ENCODE measurements around the gene POU2F1.

Gene POU2F1

GRCh38 chr1:167471568-167471967 is 250.9 kb downstream of the POU2F1 start:
- Histone ChIP-seq H3K23ac (ENCODE audit: low read length in 2 of 2) (no peak overlapping the region), H3K18ac (ENCODE audit: low read depth in 1 of 2, low read length in 2 of 2) (no peak overlapping the region), H2BK120ac (ENCODE audit: low read depth, low read length) (no peak overlapping the region), H3K4me1 (ENCODE audit: control insufficient read depth, insufficient read depth, low read depth, low read length) (peaks cover 3% of the 10 kb centered on the region), H3K4ac (ENCODE audit: low read depth in 1 of 2, low read length in 2 of 2) (no peak overlapping the region), H2BK15ac (ENCODE audit: low read depth, poor library complexity, severe bottlenecking) (no peak overlapping the region), H3K9ac (ENCODE audit: low read length) (no peak overlapping the region), H4K8ac (ENCODE audit: low read length) (no peak overlapping the region), H3K27ac (ENCODE audit: low read length, poor library complexity, severe bottlenecking) (no peak overlapping the region), H2BK5ac (ENCODE audit: low read depth, low read length, poor library complexity, severe bottlenecking) (no peak overlapping the region), H2BK12ac (ENCODE audit: low read length in 2 of 2) (no peak overlapping the region), H3K14ac (ENCODE audit: low read length in 2 of 2) (no peak overlapping the region), H3K79me1 (replicated peaks; ENCODE audit: low read length, poor library complexity, severe bottlenecking) (no peaks in the 10 kb centered on the region), H3K36me3 (ENCODE audit: control insufficient read depth in 1 of 2, insufficient read depth in 2 of 2, low read depth in 1 of 2, low read length in 2 of 2) (no peaks in the 10 kb centered on the region), H3K4me3 (ENCODE audit: insufficient read depth in 1 of 2, low read depth in 1 of 2, low read length in 2 of 2) (no peak overlapping the region), H2AFZ (ENCODE audit: low read depth, low read length) (no peak overlapping the region), H4K91ac (ENCODE audit: low read length) (no peak overlapping the region), H3K27me3 (ENCODE audit: control insufficient read depth in 1 of 2, insufficient read depth in 1 of 2, low read length in 2 of 2) (peaks cover 5 to 7% of the 10 kb centered on the region in 2 experiments), H2AK5ac (ENCODE audit: low read length, severe bottlenecking) (no peak overlapping the region), H3K4me2 (ENCODE audit: low read length, poor library complexity, severe bottlenecking) (no peak overlapping the region), H3K9me3 (ENCODE audit: control insufficient read depth, low read length) (peaks cover 3% of the 10 kb centered on the region)
- DNase-seq = no peak
- WGBS = 92% methylated on average over 2 of the region's 5 CpGs

GRCh38 chr1:167472752-167473521 is 252.3 kb downstream of the POU2F1 start:
- Histone ChIP-seq H3K4me2 (ENCODE audit: low read length, poor library complexity, severe bottlenecking) (no peak overlapping the region), H3K4me1 (ENCODE audit: control insufficient read depth, insufficient read depth, low read depth, low read length) (no peaks in the 10 kb centered on the region), H3K23ac (ENCODE audit: low read length in 2 of 2) (no peak overlapping the region), H2AFZ (ENCODE audit: low read depth, low read length) (no peak overlapping the region), H2BK12ac (ENCODE audit: low read length in 2 of 2) (no peak overlapping the region), H3K4me3 (ENCODE audit: insufficient read depth in 1 of 2, low read depth in 1 of 2, low read length in 2 of 2) (no peak overlapping the region), H3K36me3 (ENCODE audit: control insufficient read depth in 1 of 2, insufficient read depth in 2 of 2, low read depth in 1 of 2, low read length in 2 of 2) (no peaks in the 10 kb centered on the region), H3K9me3 (ENCODE audit: control insufficient read depth, low read length) (peaks cover 3% of the 10 kb centered on the region), H4K8ac (ENCODE audit: low read length) (no peak overlapping the region), H3K4ac (ENCODE audit: low read depth in 1 of 2, low read length in 2 of 2) (no peak overlapping the region), H2AK5ac (ENCODE audit: low read length, severe bottlenecking) (no peak overlapping the region), H3K14ac (ENCODE audit: low read length in 2 of 2) (no peak overlapping the region), H3K9ac (ENCODE audit: low read length) (no peak overlapping the region), H2BK120ac (ENCODE audit: low read depth, low read length) (no peak overlapping the region), H4K91ac (ENCODE audit: low read length) (no peak overlapping the region), H3K18ac (ENCODE audit: low read depth in 1 of 2, low read length in 2 of 2) (no peak overlapping the region), H3K27me3 (ENCODE audit: control insufficient read depth in 1 of 2, insufficient read depth in 1 of 2, low read length in 2 of 2) (peaks cover 5 to 8% of the 10 kb centered on the region in 2 experiments), H3K27ac (ENCODE audit: low read length, poor library complexity, severe bottlenecking) (no peak overlapping the region), H3K79me1 (replicated peaks; ENCODE audit: low read length, poor library complexity, severe bottlenecking) (no peaks in the 10 kb centered on the region), H2BK15ac (ENCODE audit: low read depth, poor library complexity, severe bottlenecking) (no peak overlapping the region), H2BK5ac (ENCODE audit: low read depth, low read length, poor library complexity, severe bottlenecking) (no peak overlapping the region)
- DNase-seq = no peak
- 82% methylated on average over 10 of the region's 10 CpGs for WGBS

DNA sequence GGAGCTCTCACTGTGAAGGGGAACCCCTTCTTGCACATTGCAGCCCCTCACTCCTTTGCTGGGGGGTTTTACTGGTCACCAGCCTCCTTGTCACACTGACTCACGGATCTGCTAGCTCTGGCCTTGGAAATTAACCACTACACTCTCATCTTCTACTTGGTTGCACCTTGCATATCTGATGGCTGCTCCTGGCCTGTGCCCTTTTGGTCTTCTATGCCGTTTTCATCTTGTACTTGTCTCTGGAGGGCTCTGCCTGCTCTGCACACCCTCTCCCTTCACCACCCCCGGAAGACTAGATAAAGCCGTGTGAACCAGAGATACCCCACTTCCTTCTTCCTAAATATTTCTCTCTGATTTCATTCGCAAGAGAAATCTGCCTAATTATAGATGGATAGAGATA is 253.1 kb downstream of the POU2F1 start:
- 73% methylated on average over 2 of the region's 5 CpGs for WGBS
- no peak overlapping the region for H3K4ac ChIP-seq (ENCODE audit: low read depth in 1 of 2, low read length in 2 of 2)
- peaks cover 3% of the 10 kb centered on the region for H3K9me3 ChIP-seq (ENCODE audit: control insufficient read depth, low read length)
- H3K4me2 ChIP-seq (ENCODE audit: low read length, poor library complexity, severe bottlenecking) = no peak overlapping the region
- H2BK15ac ChIP-seq (ENCODE audit: low read depth, poor library complexity, severe bottlenecking) = no peak overlapping the region
- H3K23ac ChIP-seq (ENCODE audit: low read length in 2 of 2) = no peak overlapping the region
- DNase-seq = no peak
- H3K9ac ChIP-seq (ENCODE audit: low read length) = no peak overlapping the region
- H3K4me3 ChIP-seq (ENCODE audit: insufficient read depth in 1 of 2, low read depth in 1 of 2, low read length in 2 of 2) = no peak overlapping the region
- H3K27me3 ChIP-seq (ENCODE audit: control insufficient read depth in 1 of 2, insufficient read depth in 1 of 2, low read length in 2 of 2) = peaks cover 5 to 13% of the 10 kb centered on the region in 2 experiments
- no peak overlapping the region for H4K91ac ChIP-seq (ENCODE audit: low read length)
- H3K4me1 ChIP-seq (ENCODE audit: control insufficient read depth, insufficient read depth, low read depth, low read length) = no peaks in the 10 kb centered on the region
- no peak overlapping the region for H4K8ac ChIP-seq (ENCODE audit: low read length)
- no peak overlapping the region for H2BK5ac ChIP-seq (ENCODE audit: low read depth, low read length, poor library complexity, severe bottlenecking)
- no peak overlapping the region for H2BK12ac ChIP-seq (ENCODE audit: low read length in 2 of 2)
- H3K27ac ChIP-seq (ENCODE audit: low read length, poor library complexity, severe bottlenecking) = no peak overlapping the region
- no peaks in the 10 kb centered on the region for H3K36me3 ChIP-seq (ENCODE audit: control insufficient read depth in 1 of 2, insufficient read depth in 2 of 2, low read depth in 1 of 2, low read length in 2 of 2)
- no peak overlapping the region for H2AK5ac ChIP-seq (ENCODE audit: low read length, severe bottlenecking)
- no peak overlapping the region for H2AFZ ChIP-seq (ENCODE audit: low read depth, low read length)
- no peak overlapping the region for H3K18ac ChIP-seq (ENCODE audit: low read depth in 1 of 2, low read length in 2 of 2)
- no peaks in the 10 kb centered on the region for H3K79me1 ChIP-seq (replicated peaks; ENCODE audit: low read length, poor library complexity, severe bottlenecking)
- H3K14ac ChIP-seq (ENCODE audit: low read length in 2 of 2) = no peak overlapping the region
- no peak overlapping the region for H2BK120ac ChIP-seq (ENCODE audit: low read depth, low read length)

DNA sequence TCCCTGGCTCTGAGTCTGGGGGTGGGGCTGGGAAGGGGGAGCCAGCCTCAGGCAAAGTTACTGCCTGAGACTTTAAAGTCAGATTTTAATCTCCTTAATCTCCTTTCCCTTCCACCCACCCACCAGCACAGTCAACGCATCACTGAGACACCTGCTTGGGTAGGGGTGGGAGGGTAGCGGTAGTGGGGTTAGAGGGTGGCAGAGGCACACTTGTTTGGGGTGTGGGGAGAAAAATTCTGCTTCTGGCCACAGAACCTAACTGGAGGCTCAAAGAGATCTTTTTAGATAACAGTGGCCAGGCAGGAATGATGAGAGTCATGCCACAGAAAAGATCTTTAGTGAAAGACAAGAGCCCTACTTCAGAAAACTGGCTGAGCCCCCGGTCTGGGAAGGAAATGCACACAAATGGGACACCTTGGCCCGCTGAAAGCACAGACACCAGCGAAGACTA is 253.5 kb downstream of the POU2F1 start:
- H2AK5ac ChIP-seq (ENCODE audit: low read length, severe bottlenecking) = no peak overlapping the region
- H3K4me1 ChIP-seq (ENCODE audit: control insufficient read depth, insufficient read depth, low read depth, low read length) = no peaks in the 10 kb centered on the region
- no peak overlapping the region for H3K23ac ChIP-seq (ENCODE audit: low read length in 2 of 2)
- H3K27me3 ChIP-seq (ENCODE audit: control insufficient read depth in 1 of 2, insufficient read depth in 1 of 2, low read length in 2 of 2) = peaks cover 5 to 13% of the 10 kb centered on the region in 2 experiments
- no peak overlapping the region for H3K18ac ChIP-seq (ENCODE audit: low read depth in 1 of 2, low read length in 2 of 2)
- no peak overlapping the region for H3K14ac ChIP-seq (ENCODE audit: low read length in 2 of 2)
- H2BK12ac ChIP-seq (ENCODE audit: low read length in 2 of 2) = no peak overlapping the region
- H2AFZ ChIP-seq (ENCODE audit: low read depth, low read length) = no peak overlapping the region
- H3K4ac ChIP-seq (ENCODE audit: low read depth in 1 of 2, low read length in 2 of 2) = no peak overlapping the region
- no peak overlapping the region for H3K9ac ChIP-seq (ENCODE audit: low read length)
- WGBS = 85% methylated on average over 4 of the region's 5 CpGs
- peaks cover 3% of the 10 kb centered on the region for H3K9me3 ChIP-seq (ENCODE audit: control insufficient read depth, low read length)
- no peak overlapping the region for H4K91ac ChIP-seq (ENCODE audit: low read length)
- no peak for DNase-seq
- no peak overlapping the region for H2BK5ac ChIP-seq (ENCODE audit: low read depth, low read length, poor library complexity, severe bottlenecking)
- no peaks in the 10 kb centered on the region for H3K79me1 ChIP-seq (replicated peaks; ENCODE audit: low read length, poor library complexity, severe bottlenecking)
- H3K36me3 ChIP-seq (ENCODE audit: control insufficient read depth in 1 of 2, insufficient read depth in 2 of 2, low read depth in 1 of 2, low read length in 2 of 2) = no peaks in the 10 kb centered on the region
- no peak overlapping the region for H3K4me2 ChIP-seq (ENCODE audit: low read length, poor library complexity, severe bottlenecking)
- H3K27ac ChIP-seq (ENCODE audit: low read length, poor library complexity, severe bottlenecking) = no peak overlapping the region
- no peak overlapping the region for H2BK120ac ChIP-seq (ENCODE audit: low read depth, low read length)
- no peak overlapping the region for H3K4me3 ChIP-seq (ENCODE audit: insufficient read depth in 1 of 2, low read depth in 1 of 2, low read length in 2 of 2)
- H2BK15ac ChIP-seq (ENCODE audit: low read depth, poor library complexity, severe bottlenecking) = no peak overlapping the region
- H4K8ac ChIP-seq (ENCODE audit: low read length) = no peak overlapping the region

Measured in mesenchymal stem cell (in vitro differentiated cells and primary cell).